ENCODE data around the gene NUDT8.
"Not testable (repeated sequence)": the region's sequence is repeated elsewhere in the genome, so short reads cannot be mapped to it uniquely, and the experiment has no call there.

The NUDT8 gene

DNA sequence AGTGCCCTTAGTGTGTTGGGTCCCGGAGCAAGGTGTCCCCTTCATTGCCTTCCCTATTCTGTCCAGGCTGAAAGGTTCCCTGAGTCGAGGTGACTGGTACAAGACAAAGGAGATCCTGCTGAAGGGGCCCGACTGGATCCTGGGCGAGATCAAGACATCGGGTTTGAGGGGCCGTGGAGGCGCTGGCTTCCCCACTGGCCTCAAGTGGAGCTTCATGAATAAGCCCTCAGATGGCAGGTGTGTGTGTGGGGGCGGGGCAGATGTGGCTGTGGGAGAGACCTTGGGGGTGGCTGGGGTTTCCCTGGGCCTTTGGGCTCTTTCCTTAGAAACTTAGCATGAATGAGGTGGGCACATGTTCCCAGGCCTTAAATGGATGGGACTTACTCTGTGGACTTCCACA lies 21.3 kb downstream of the NUDT8 start:
- peaks cover 47% of the 10 kb centered on the region for H3K36me3 ChIP-seq (ENCODE audit: control insufficient read depth, insufficient read depth, low read length)

DNA sequence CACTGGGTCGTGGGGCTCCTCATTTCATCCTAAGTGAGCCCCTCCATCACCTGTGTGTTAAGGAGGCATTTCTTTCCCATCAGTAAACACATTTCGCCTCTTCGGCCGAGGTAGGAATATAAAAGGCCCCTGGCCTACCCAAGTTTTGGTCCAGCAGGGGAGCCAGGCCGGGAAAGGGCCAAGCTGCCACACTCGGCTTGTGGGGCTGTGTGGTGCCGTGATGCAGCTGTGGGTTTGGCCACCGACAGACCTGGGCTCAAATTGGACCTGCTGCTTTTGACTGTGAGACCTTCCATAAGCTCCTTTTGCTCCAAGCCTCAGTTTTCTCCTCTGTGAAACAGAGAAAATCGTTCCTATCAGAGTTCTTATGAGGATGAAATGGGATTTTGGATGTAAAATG lies 22.2 kb downstream of the NUDT8 start:
- H3K36me3 ChIP-seq (ENCODE audit: control insufficient read depth, insufficient read depth, low read length) = peaks cover 42% of the 10 kb centered on the region
- H3K27me3 ChIP-seq (ENCODE audit: control insufficient read depth, insufficient read depth, low read length) = no peaks in the 10 kb centered on the region
- peak overlapping the region; percentile 98 for H3K4me3 ChIP-seq (ENCODE audit: low read depth, low read length)
- H3K27ac ChIP-seq (ENCODE audit: low read depth, low read length) = no peak overlapping the region
- H3K4me1 ChIP-seq (ENCODE audit: control insufficient read depth, insufficient read depth, low read length) = peaks cover 34% of the 10 kb centered on the region
- H3K9me3 ChIP-seq (ENCODE audit: control insufficient read depth, insufficient read depth, low read length) = no peaks in the 10 kb centered on the region
- no peak overlapping the region for H3K9ac ChIP-seq (ENCODE audit: low read depth, low read length)

More for the DNA sequence above, 21.3 kb downstream of the NUDT8 start:
- Histone ChIP-seq H3K9ac (ENCODE audit: low read depth, low read length) (no peak overlapping the region), H3K9me3 (ENCODE audit: control insufficient read depth, insufficient read depth, low read length) (no peaks in the 10 kb centered on the region), H3K27me3 (ENCODE audit: control insufficient read depth, insufficient read depth, low read length) (no peaks in the 10 kb centered on the region), H3K4me3 (ENCODE audit: low read depth, low read length) (no peak overlapping the region), H3K4me1 (ENCODE audit: control insufficient read depth, insufficient read depth, low read length) (peaks cover 29% of the 10 kb centered on the region), H3K27ac (ENCODE audit: low read depth, low read length) (no peak overlapping the region)

DNA sequence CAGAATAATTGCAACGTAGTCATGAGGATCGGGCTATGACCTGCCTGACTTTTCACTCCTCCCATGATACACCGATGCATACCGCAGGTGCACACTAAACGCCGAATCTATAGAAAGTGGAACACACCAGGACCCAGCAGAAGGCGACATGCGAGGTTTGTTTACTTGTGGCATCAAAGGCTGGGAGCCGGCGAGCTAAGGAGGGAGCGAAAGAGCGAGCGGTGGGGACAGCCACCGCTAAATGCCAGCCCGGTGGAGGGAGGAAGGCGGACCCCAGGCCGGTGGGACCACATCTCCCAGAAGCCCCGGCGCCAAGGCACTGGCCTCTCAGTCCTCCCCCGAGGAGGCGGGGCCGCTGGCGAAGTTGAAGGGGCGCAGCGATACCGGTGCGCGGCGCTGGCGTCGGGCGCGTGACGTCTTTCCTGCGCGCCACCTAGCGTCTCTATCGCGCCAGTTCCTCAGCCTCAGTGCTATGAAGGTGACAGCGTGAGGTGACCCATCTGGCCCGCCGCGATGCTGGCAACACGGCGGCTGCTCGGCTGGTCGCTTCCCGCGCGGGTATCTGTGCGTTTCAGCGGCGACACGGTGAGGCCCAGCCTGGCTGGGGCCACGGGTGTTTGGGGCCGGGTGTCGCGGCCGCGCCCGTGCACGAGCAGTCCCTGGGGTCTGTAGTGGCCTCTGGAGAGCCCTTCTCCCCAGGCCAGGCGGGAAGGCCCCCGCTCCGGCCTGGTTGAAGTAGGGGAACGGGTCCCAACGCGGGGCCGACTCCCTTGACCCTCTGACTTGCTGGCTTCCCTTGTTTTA lies 23.0 kb downstream of the NUDT8 start, which contains the start of gene NDUFV1:
Gene NDUFV1 (plus strand): TSS at position 445 of the 804 bp plus-strand sequence. CDS start 69 bp downstream, at position 514.
- peaks cover 34% of the 10 kb centered on the region for H3K36me3 ChIP-seq (ENCODE audit: control insufficient read depth, insufficient read depth, low read length)
- H3K4me1 ChIP-seq (ENCODE audit: control insufficient read depth, insufficient read depth, low read length) = peaks cover 34% of the 10 kb centered on the region
- H3K9ac ChIP-seq (ENCODE audit: low read depth, low read length) = peak within 1 kb of the TSS; percentile 56
- H3K4me3 ChIP-seq (ENCODE audit: low read depth, low read length) = peak within 1 kb of the TSS; percentile 98
- no peak within 1 kb of the TSS for H3K27ac ChIP-seq (ENCODE audit: low read depth, low read length)
- no peaks in the 10 kb centered on the region for H3K27me3 ChIP-seq (ENCODE audit: control insufficient read depth, insufficient read depth, low read length)
- H3K9me3 ChIP-seq (ENCODE audit: control insufficient read depth, insufficient read depth, low read length) = no peaks in the 10 kb centered on the region

DNA sequence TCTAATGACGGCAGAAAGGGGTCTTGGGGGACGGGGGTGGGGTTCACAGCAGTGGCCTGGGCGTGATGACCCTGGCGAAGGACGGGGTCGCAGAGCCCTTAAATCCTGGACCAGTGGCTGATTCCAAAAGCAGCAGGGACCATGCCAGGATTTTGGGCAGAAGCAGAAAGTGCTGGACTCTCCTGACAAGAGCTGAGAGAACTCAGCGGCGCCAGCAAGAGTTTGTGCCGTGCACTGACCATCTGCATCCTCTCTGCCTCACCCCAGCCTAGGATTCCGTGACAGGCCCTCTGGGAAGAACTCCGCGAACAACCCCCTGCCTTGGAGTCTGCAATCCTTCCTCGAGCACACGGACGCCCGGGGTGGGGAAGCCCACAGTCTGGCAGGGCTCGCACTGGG lies 23.6 kb downstream of the NUDT8 start:
- peaks cover 34% of the 10 kb centered on the region for H3K4me1 ChIP-seq (ENCODE audit: control insufficient read depth, insufficient read depth, low read length)
- H3K4me3 ChIP-seq (ENCODE audit: low read depth, low read length) = peak overlapping the region; percentile 98
- no peak overlapping the region for H3K27ac ChIP-seq (ENCODE audit: low read depth, low read length)

DNA sequence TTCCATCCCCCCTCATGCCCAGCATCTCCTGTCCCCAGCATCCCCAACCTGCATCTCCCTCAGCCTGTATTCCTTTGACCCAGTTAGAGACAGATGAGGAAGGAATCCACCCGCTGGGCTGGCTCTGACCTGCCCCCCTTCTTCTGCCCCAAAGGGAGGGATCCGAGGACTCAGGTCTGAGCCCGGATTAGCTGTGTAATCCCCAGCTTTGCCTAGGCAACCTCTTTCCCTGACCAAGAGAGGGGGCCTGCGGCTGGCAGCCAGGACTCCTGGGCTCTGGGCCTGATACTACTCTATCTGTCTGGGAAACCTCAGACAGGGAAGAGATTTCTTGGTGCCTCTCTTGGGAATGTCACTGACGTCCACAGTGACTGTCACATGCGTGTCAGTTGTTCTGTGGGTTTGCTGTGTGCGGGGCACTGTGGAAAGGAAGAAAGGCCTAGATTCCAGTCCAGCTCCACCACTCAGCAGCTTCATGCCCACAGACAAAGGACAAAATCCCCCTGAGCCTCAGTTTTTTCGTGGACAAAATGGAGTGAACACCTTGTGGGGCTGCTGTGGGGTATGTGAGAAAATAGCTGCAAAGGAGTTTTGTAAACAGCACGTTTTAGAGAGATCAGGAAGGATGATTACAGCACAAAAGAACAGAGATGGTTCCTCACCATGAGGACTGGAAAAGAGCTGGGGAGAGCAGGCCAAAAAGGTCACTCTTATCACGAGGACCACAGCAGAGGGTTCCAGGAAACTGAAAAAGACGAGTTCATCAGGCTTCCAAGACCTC lies 24.3 kb downstream of the NUDT8 start:
- no peaks in the 10 kb centered on the region for H3K9me3 ChIP-seq (ENCODE audit: control insufficient read depth, insufficient read depth, low read length)
- no peak overlapping the region for H3K27ac ChIP-seq (ENCODE audit: low read depth, low read length)
- H3K9ac ChIP-seq (ENCODE audit: low read depth, low read length) = no peak overlapping the region
- no peaks in the 10 kb centered on the region for H3K27me3 ChIP-seq (ENCODE audit: control insufficient read depth, insufficient read depth, low read length)
- no peak overlapping the region for H3K4me3 ChIP-seq (ENCODE audit: low read depth, low read length)
- peaks cover 23% of the 10 kb centered on the region for H3K36me3 ChIP-seq (ENCODE audit: control insufficient read depth, insufficient read depth, low read length)
- peaks cover 34% of the 10 kb centered on the region for H3K4me1 ChIP-seq (ENCODE audit: control insufficient read depth, insufficient read depth, low read length)

More for the DNA sequence above, 23.6 kb downstream of the NUDT8 start:
- Histone ChIP-seq H3K9me3 (ENCODE audit: control insufficient read depth, insufficient read depth, low read length) (no peaks in the 10 kb centered on the region), H3K36me3 (ENCODE audit: control insufficient read depth, insufficient read depth, low read length) (peaks cover 28% of the 10 kb centered on the region), H3K9ac (ENCODE audit: low read depth, low read length) (no peak overlapping the region), H3K27me3 (ENCODE audit: control insufficient read depth, insufficient read depth, low read length) (no peaks in the 10 kb centered on the region)

DNA sequence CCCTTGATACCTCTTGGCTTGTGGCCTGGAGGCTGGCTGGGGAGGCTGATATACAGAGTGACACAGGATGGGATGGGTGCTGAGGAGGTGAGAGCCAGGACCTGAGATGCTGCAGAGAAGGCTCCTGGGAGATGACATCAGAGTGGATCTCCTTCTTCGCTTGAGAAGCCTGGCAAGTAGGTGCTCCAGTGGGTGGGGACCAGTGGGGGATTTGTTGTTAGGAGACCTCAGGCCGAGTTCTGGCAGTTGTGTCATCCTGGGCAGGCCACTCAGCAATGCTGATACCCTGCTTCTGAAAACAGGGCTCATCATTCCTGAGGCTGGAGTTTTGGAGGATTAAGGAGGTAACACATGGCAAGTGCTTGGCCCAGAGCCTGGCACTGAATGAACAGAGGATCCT lies 24.9 kb downstream of the NUDT8 start:
- H3K9ac ChIP-seq (ENCODE audit: low read depth, low read length) = no peak overlapping the region
- no peak overlapping the region for H3K4me3 ChIP-seq (ENCODE audit: low read depth, low read length)
- H3K9me3 ChIP-seq (ENCODE audit: control insufficient read depth, insufficient read depth, low read length) = no peaks in the 10 kb centered on the region
- peaks cover 17% of the 10 kb centered on the region for H3K36me3 ChIP-seq (ENCODE audit: control insufficient read depth, insufficient read depth, low read length)
- no peaks in the 10 kb centered on the region for H3K27me3 ChIP-seq (ENCODE audit: control insufficient read depth, insufficient read depth, low read length)
- no peak overlapping the region for H3K27ac ChIP-seq (ENCODE audit: low read depth, low read length)
- peaks cover 34% of the 10 kb centered on the region for H3K4me1 ChIP-seq (ENCODE audit: control insufficient read depth, insufficient read depth, low read length)

DNA sequence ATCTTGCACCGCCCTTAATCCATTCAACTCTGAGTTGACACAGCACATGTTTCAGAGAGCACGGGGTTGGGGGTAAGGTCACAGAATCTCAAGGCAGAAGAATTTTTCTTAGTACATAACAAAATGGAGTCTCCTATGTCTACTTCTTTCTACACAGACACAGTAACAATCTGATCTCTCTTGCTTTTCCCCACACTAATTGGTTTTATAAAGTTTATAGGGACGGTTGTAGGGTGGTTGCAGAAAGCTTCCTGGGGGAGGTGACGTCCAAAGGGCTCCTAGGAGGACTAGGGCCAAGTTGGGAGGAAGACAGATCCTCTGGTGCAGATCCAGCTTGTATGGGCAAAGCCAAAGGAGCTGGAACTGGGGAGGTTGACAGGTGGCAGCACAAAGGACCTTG lies 25.6 kb downstream of the NUDT8 start:
- not testable (repeated sequence) for H3K4me3 ChIP-seq (ENCODE audit: low read depth, low read length); H3K27me3 ChIP-seq (ENCODE audit: control insufficient read depth, insufficient read depth, low read length); H3K36me3 ChIP-seq (ENCODE audit: control insufficient read depth, insufficient read depth, low read length); H3K9me3 ChIP-seq (ENCODE audit: control insufficient read depth, insufficient read depth, low read length); H3K9ac ChIP-seq (ENCODE audit: low read depth, low read length)
- H3K4me1 ChIP-seq (ENCODE audit: control insufficient read depth, insufficient read depth, low read length) = peaks cover 34% of the 10 kb centered on the region
- peak overlapping the region; percentile 69 for H3K27ac ChIP-seq (ENCODE audit: low read depth, low read length)

DNA sequence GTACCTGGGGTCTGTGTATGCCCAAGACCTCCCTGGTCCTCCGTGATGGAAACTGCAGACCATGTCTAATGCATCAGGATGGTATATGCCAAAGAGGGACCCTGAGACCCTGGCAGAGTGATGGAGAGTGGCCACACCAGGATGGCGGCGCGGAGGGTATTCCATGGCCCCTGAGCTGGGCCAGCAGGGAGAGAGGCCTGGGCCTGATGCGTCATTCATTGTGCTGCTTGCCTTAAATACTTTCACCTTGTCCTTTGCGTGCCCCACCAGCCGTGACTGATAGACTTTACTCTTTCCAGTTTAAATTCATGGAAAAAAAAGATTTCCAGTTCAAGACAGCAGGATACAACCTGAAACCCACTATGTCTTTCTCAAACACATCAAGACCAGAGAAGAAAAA lies 28.6 kb downstream of the NUDT8 start:
- no peaks in the 10 kb centered on the region for H3K27me3 ChIP-seq (ENCODE audit: control insufficient read depth, insufficient read depth, low read length)
- H3K36me3 ChIP-seq (ENCODE audit: control insufficient read depth, insufficient read depth, low read length) = no peaks in the 10 kb centered on the region
- 0 out of 2 replicates have a peak, but pooled peaks cover 4% of the 10 kb centered on the region for H3K9me3 ChIP-seq (ENCODE audit: control insufficient read depth, insufficient read depth, low read length)
- no peak overlapping the region for H3K4me3 ChIP-seq (ENCODE audit: low read depth, low read length)
- no peak overlapping the region for H3K27ac ChIP-seq (ENCODE audit: low read depth, low read length)
- H3K4me1 ChIP-seq (ENCODE audit: control insufficient read depth, insufficient read depth, low read length) = peaks cover 25% of the 10 kb centered on the region
- H3K9ac ChIP-seq (ENCODE audit: low read depth, low read length) = no peak overlapping the region

DNA sequence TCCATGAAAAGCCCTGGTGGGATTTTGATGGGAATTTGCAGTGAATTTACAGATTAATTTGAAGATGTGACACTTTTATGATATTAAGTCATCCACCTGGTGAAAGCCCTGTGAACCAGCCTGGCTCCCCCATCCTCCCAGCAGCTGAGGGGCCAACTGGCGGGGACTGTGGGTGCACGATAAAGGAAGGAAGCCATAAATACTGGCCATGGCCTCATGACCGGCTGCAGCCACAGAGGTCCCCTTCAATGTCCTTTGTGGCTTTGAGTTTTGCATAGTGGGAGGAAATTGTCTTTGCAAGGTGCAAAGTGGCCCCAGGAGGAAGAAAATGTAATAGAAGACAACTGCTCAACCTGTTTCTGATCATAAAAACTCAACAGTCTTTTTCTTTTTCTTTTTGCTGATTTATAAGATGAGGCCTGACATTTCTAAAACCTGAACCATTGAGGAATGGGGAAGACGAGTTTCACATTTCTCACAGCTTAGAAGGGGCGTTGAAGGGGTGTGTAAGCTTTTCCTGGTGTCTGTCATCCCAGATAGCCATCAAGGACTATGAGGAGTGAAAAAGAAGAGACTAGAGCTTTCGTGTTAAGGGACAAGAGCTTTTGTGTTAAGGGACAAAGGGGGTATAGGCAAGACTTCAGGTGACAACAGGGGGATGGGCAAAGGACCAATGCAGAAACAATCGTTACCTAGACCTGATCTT lies 29.3 kb downstream of the NUDT8 start:
- Histone ChIP-seq H3K27me3 (ENCODE audit: control insufficient read depth, insufficient read depth, low read length) (no peaks in the 10 kb centered on the region), H3K4me3 (ENCODE audit: low read depth, low read length) (no peak overlapping the region), H3K27ac (ENCODE audit: low read depth, low read length) (no peak overlapping the region), H3K9ac (ENCODE audit: low read depth, low read length) (no peak overlapping the region), H3K36me3 (ENCODE audit: control insufficient read depth, insufficient read depth, low read length) (no peaks in the 10 kb centered on the region), H3K4me1 (ENCODE audit: control insufficient read depth, insufficient read depth, low read length) (peaks cover 20% of the 10 kb centered on the region), H3K9me3 (ENCODE audit: control insufficient read depth, insufficient read depth, low read length) (0 out of 2 replicates have a peak, but pooled peaks cover 4% of the 10 kb centered on the region)

DNA sequence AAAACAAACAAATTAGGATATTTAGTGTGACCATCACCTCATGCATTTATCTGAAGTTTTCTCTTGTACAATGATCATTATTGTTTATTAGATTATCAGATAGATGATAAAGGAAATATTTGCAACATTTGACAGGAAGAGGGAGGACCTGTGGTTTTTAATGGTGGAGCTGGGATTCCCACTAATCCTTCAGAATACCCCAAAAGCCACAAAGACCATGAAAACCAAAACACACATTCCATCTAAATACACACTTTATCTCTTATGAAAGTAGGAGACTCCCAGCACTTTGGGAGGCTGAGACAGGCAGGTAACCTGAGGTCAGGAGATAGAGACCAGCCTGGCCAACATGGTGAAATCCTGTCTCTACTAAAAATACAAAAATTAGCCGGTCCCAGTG lies 30.6 kb downstream of the NUDT8 start:
- Histone ChIP-seq H3K9ac (ENCODE audit: low read depth, low read length) (no peak overlapping the region), H3K36me3 (ENCODE audit: control insufficient read depth, insufficient read depth, low read length) (no peaks in the 10 kb centered on the region), H3K9me3 (ENCODE audit: control insufficient read depth, insufficient read depth, low read length) (0 out of 2 replicates have a peak, but pooled peaks cover 4% of the 10 kb centered on the region), H3K27ac (ENCODE audit: low read depth, low read length) (no peak overlapping the region), H3K27me3 (ENCODE audit: control insufficient read depth, insufficient read depth, low read length) (no peaks in the 10 kb centered on the region), H3K4me3 (ENCODE audit: low read depth, low read length) (no peak overlapping the region), H3K4me1 (ENCODE audit: control insufficient read depth, insufficient read depth, low read length) (peaks cover 7% of the 10 kb centered on the region)
